A549 (cell line): ENCODE data around the gene PTPN1. TPM values are rescaled to one million over a fixed set of nuclear protein-coding genes. Genes with fewer than 3 reads are reported as not detected.

Source experiments
- ATAC-seq, 2 experiments: fragments of 200-7000 bp in 1 of 2; fragments of >200 bp in 1 of 2; cut with Nextera tagmentation in 1 of 2; cut with Tn5 transposase in 1 of 2; 3 replicates each; pipeline versions ENCODE4 v1.8.0 to v1.9.1; 2018 to 2020; ENCODE audit warnings: mild to moderate bottlenecking in 1 of 2, moderate library complexity in 1 of 2
- CTCF ChIA-PET: fragments of 300-600 bp; sonication (Branson Sonifier 250); formaldehyde crosslinking; extraction: SDS; loops from one replicate; lab custom pipeline; 2021; ENCODE audit warnings: antibody characterized with exemption, inconsistent platforms; lab: Yijun Ruan, JAX
- POLR2A ChIA-PET: fragments of 350-600 bp; formaldehyde crosslinking; extraction: SDS; loops from one replicate; lab custom pipeline; 2021; ENCODE audit warnings: antibody characterized with exemption, inconsistent platforms; lab: Yijun Ruan, JAX
- DNase-seq, 2 experiments: peaks; one replicate each; pipeline versions ENCODE4 v3.0.0 to v3.0.0-alpha.2; 2011 to 2016; ENCODE audit warnings: low read depth in 1 of 2, low spot score in 1 of 2
- FAIRE-seq: peaks from 2 replicates; lab custom pipeline; 2011; peaks lifted over from hg19 to GRCh38; lab: Jason Lieb, UNC
- H3K27ac ChIP-seq, 2 experiments: fragments of >200 bp; sonication (Bioruptor Twin); formaldehyde crosslinking; 3 replicates each; pipeline ENCODE4 v1.5.1; 2016 to 2017
- H3K4me1 ChIP-seq: fragments of >200 bp; sonication (Bioruptor Twin); formaldehyde crosslinking; 3 replicates; pipeline ENCODE4 v1.6.1; 2016
- H3K4me2 ChIP-seq: fragments of >200 bp; sonication (Bioruptor Twin); formaldehyde crosslinking; 3 replicates; pipeline ENCODE4 v1.6.1; 2016
- H3K4me3 ChIP-seq: fragments of >200 bp; sonication (Bioruptor Twin); formaldehyde crosslinking; 3 replicates; pipeline ENCODE4 v1.5.1; 2016
- H3K9me3 ChIP-seq: fragments of >200 bp; sonication (Bioruptor Twin); formaldehyde crosslinking; 3 replicates; pipeline ENCODE4 v1.6.1; 2016
- ATOH8 ChIP-seq: fragments of 250-450 bp; sonication (Bioruptor Pico); IDR thresholded peaks from 2 replicates; pipeline ENCODE4 v1.5.0; 2020; ENCODE audit warnings: low read depth, mild to moderate bottlenecking, moderate library complexity
- BHLHE40 ChIP-seq: IDR thresholded peaks from 2 replicates; pipeline ENCODE4 v1.6.1; 2012; ENCODE audit warnings: low read depth, low read length, inconsistent platforms
- CBX2 ChIP-seq: fragments of 200-600 bp; sonication (generic); IDR thresholded peaks from 2 replicates; pipeline ENCODE4 v1.6.1; 2016; ENCODE audit warnings: low read depth, mild to moderate bottlenecking, borderline replicate concordance
- CBX8 ChIP-seq: fragments of 200-600 bp; sonication (generic); IDR thresholded peaks from 2 replicates; pipeline ENCODE4 v1.6.1; 2016
- CHD2 ChIP-seq: fragments of 150-350 bp; IDR thresholded peaks from 2 replicates; pipeline ENCODE4 v1.6.1; 2014; ENCODE audit warnings: low read length; ENCODE audit not compliant: partially characterized antibody
- ELK1 ChIP-seq: fragments of 150-350 bp; IDR thresholded peaks from 2 replicates; pipeline ENCODE4 v1.6.1; 2014; ENCODE audit warnings: low read depth, mild to moderate bottlenecking, low read length
- GATA3 ChIP-seq: IDR thresholded peaks from 2 replicates; pipeline ENCODE4 v1.6.1; 2012; ENCODE audit warnings: borderline replicate concordance
- HES2 ChIP-seq: fragments of >200 bp; sonication (Bioruptor Twin); formaldehyde crosslinking; IDR thresholded peaks from 2 replicates; pipeline ENCODE4 v1.6.1; 2016
- HOXB13 ChIP-seq: fragments of 250-450 bp; sonication (Bioruptor Pico); IDR thresholded peaks from 2 replicates; pipeline ENCODE4 v1.5.0; 2020; ENCODE audit warnings: low read depth, mild to moderate bottlenecking, moderate library complexity
- HOXB5 ChIP-seq: fragments of 250-450 bp; sonication (Bioruptor Pico); IDR thresholded peaks from 2 replicates; pipeline ENCODE4 v1.5.0; 2020; ENCODE audit warnings: mild to moderate bottlenecking, moderate library complexity
- MAX ChIP-seq: IDR thresholded peaks from 2 replicates; pipeline ENCODE4 v1.6.1; 2012
- NPAS2 ChIP-seq: fragments of 250-450 bp; sonication (Bioruptor Pico); IDR thresholded peaks from 2 replicates; pipeline ENCODE4 v1.8.0; 2022; ENCODE audit warnings: mild to moderate bottlenecking, moderate library complexity, borderline replicate concordance
- POLR2A ChIP-seq: IDR thresholded peaks from 2 replicates; pipeline ENCODE4 v1.6.1; 2012; ENCODE audit warnings: mild to moderate bottlenecking, low read length
- POLR2AphosphoS2 ChIP-seq: conservative IDR thresholded peaks from 2 replicates; pipeline ENCODE4 v1.6.1; 2012; ENCODE audit warnings: low read length, improper control_type of control experiment, inconsistent platforms
- RARB ChIP-seq: fragments of 250-450 bp; sonication (Bioruptor Pico); IDR thresholded peaks from 2 replicates; pipeline ENCODE4 v1.8.0; 2021; ENCODE audit warnings: mild to moderate bottlenecking, moderate library complexity
- REST ChIP-seq: fragments of 200-600 bp; sonication (generic); IDR thresholded peaks from 2 replicates; pipeline ENCODE4 v1.6.1; 2016; ENCODE audit warnings: antibody characterized with exemption, mild to moderate bottlenecking, moderate library complexity
- RFX5 ChIP-seq: fragments of 450-650 bp; IDR thresholded peaks from 2 replicates; pipeline ENCODE4 v1.7.1; 2014; ENCODE audit warnings: antibody characterized with exemption, mild to moderate bottlenecking, moderate library complexity
- TFCP2L1 ChIP-seq: fragments of 250-450 bp; sonication (Bioruptor Pico); IDR thresholded peaks from 2 replicates; pipeline ENCODE4 v1.5.0; 2021; ENCODE audit warnings: mild to moderate bottlenecking
- TP53 ChIP-seq: fragments of 250-450 bp; sonication (Bioruptor Pico); IDR thresholded peaks from 2 replicates; pipeline ENCODE4 v1.5.0; 2021; ENCODE audit warnings: mild to moderate bottlenecking, moderate library complexity
- ZFP36 ChIP-seq: fragments of 450-650 bp; IDR thresholded peaks from 2 replicates; pipeline ENCODE4 v1.6.1; 2014; ENCODE audit warnings: borderline replicate concordance; ENCODE audit not compliant: partially characterized antibody
- ZNF302 ChIP-seq: fragments of 250-450 bp; sonication (Bioruptor Pico); IDR thresholded peaks from 2 replicates; pipeline ENCODE4 v1.9.0; 2021; ENCODE audit warnings: inconsistent platforms, mild to moderate bottlenecking, moderate library complexity
- ZSCAN20 ChIP-seq: fragments of 250-450 bp; sonication (Bioruptor Pico); IDR thresholded peaks from 2 replicates; pipeline ENCODE4 v1.8.0; 2022; ENCODE audit warnings: mild to moderate bottlenecking, moderate library complexity
- WGBS: methylation state at CpG from one replicate; pipeline ENCODE4 v1.1.6; 2017; ENCODE audit errors: missing lambda C conversion rate; 5-methylcytosine and 5-hydroxymethylcytosine counted together
- polyA plus RNA-seq, 4 experiments: library from polyadenylated mRNA; depleted of rRNA in 3 of 4; stranded (reverse); fragments of >200 nt; fragmentation: RNase III in 1 of 4; extraction: RNeasy Plus Mini Kit Qiagen cat#74134 plus additional on column Dnase treatment in 1 of 4; gene quantifications; 2 replicates in 3 of 4; 3 replicates in 1 of 4; pipeline ENCODE4 v1.2.3, GENCODE V29; 2011 to 2017

Gene PTPN1
- polyA plus RNA-seq, 2 of the 4 experiments (the other 2 are of a cell fraction), result 23.2 to 24.3 TPM

- TF ChIP-seq CHD2 (no peak), POLR2A (no peak), CBX2 (no peak), RFX5 (no peak), HOXB5 (CRISPR knock-in tag) (no peak), ZSCAN20 (CRISPR knock-in tag) (no peak), ELK1 (no peak), TP53 (CRISPR knock-in tag) (no peak), POLR2AphosphoS2 (no peak)
These were observed 86.0 kb downstream of the PTPN1 start (continued) for GRCh38 chr20:50595988-50596693.

GRCh38 chr20:50596694-50597021 lies 86.5 kb downstream of the PTPN1 start:
- no peak overlapping the region for H3K4me2 ChIP-seq
- ATAC-seq, result no peak
- H3K4me3 ChIP-seq, result no peak overlapping the region
- no peak for DNase-seq
- WGBS, result 87% methylated on average over 11 of the region's 11 CpGs
- H3K27ac ChIP-seq, result no peak overlapping the region
- TF ChIP-seq ZFP36, result no peak
- TF ChIP-seq CBX8, result no peak
- TF ChIP-seq HOXB13, result no peak
- no peak for TF ChIP-seq POLR2AphosphoS2
- no peak for TF ChIP-seq ZSCAN20 (CRISPR knock-in tag)
- no peak for TF ChIP-seq REST
- no peak for TF ChIP-seq TFCP2L1
- no peak for TF ChIP-seq NPAS2 (CRISPR knock-in tag)
- TF ChIP-seq MAX, result no peak
- ChIA-PET CTCF (interaction anchor here (1.0 to 4.7 kb wide), 7 partner anchors 8 to 409 kb away, joined by 4 to 45 read pairs (median 9); partner anchors contain the start of gene BCAS4), POLR2A (interaction anchor here (1.0 kb wide), 1 partner anchor 8 kb away, joined by 3 read pairs; no protein-coding TSS in a partner anchor)
- no peak for FAIRE-seq
- H3K9me3 ChIP-seq, result no peaks in the 10 kb centered on the region
- no peaks in the 10 kb centered on the region for H3K4me1 ChIP-seq

- no peak overlapping the region for H3K4me3 ChIP-seq
- ChIA-PET POLR2A (interaction anchor here (1.0 kb wide), 1 partner anchor 9 kb away, joined by 3 read pairs; no protein-coding TSS in a partner anchor), CTCF (interaction anchor here (1.0 to 4.7 kb wide), 8 partner anchors 9 to 197 kb away, joined by 3 to 45 read pairs (median 5); partner anchors contain the start of gene BCAS4)
- no peak for TF ChIP-seq BHLHE40
- no peak for TF ChIP-seq HES2
- no peak for TF ChIP-seq NPAS2 (CRISPR knock-in tag)
- no peak for TF ChIP-seq ZNF302 (CRISPR knock-in tag)
- no peak for TF ChIP-seq POLR2AphosphoS2
- TF ChIP-seq HOXB5 (CRISPR knock-in tag), result no peak
- TF ChIP-seq ATOH8 (CRISPR knock-in tag), result no peak
- TF ChIP-seq RARB (CRISPR knock-in tag), result no peak
- no peak for TF ChIP-seq GATA3
- no peak for DNase-seq
- FAIRE-seq, result no peak
- no peaks in the 10 kb centered on the region for H3K4me1 ChIP-seq
- ATAC-seq, result no peak
- 85% methylated on average over 15 of the region's 22 CpGs for WGBS
- no peaks in the 10 kb centered on the region for H3K9me3 ChIP-seq
- H3K4me2 ChIP-seq, result no peak overlapping the region
- H3K27ac ChIP-seq, result no peak overlapping the region
These were observed 87.3 kb downstream of the PTPN1 start for GRCh38 chr20:50597406-50597969.
